Measurements from ENCODE around the gene CLEC4F. TPM values are rescaled to one million over a fixed set of nuclear protein-coding genes. Genes with fewer than 3 reads are reported as not detected.

Gene CLEC4F
- total and polyA plus RNA-seq, 2 donors (not counting 3 experiments of a cell fraction or from before 2014, with no cell fraction given) = not detected

DNA sequence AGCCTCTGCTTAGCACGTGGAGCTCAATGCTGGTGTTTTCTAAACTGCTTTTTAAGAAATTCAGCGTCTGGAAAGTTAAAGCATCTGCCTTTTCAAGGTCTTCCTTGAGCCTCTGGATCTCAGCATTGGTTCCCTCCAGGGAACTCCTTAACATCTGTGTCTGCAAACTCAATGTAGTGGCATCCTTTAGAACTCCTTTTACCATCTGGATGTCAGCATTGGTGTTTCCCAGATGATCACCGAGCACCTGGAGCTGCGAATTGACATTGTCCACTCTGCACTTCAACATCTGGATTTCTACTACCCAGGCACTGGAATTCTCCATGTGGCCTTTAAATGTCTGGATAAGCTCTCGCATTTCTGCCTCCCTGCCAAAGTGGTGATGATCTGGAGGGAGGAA, 3.7 kb downstream of the CLEC4F start:
- FAIRE-seq (no peak), DNase-seq (ENCODE audit: low read depth, low spot score) (no peak)
- H3K27ac ChIP-seq (ENCODE audit: insufficient read depth, low read depth, low read length) = no peak overlapping the region
- H3K9me3 ChIP-seq (replicated peaks; ENCODE audit: control insufficient read depth, insufficient read depth, low read length) = no peaks in the 10 kb centered on the region
- H4K20me1 ChIP-seq (replicated peaks; ENCODE audit: control insufficient read depth, extremely low read depth, insufficient read depth, low read length) = no peaks in the 10 kb centered on the region
- H2AFZ ChIP-seq (ENCODE audit: low read depth, low read length) = no peak overlapping the region
- ChIA-PET POLR2A (no interaction called here), CTCF (no interaction called here)
- no peaks in the 10 kb centered on the region for H3K9me1 ChIP-seq (replicated peaks; ENCODE audit: control insufficient read depth, extremely low read depth, insufficient read depth, low read length)
- no peaks in the 10 kb centered on the region for H3K79me2 ChIP-seq (ENCODE audit: control insufficient read depth, insufficient read depth, low read length)
- TF ChIP-seq GATA2 (IDR thresholded peaks at IDR 0.05; ENCODE audit: insufficient read depth, insufficient read length, low read depth, low read length) (no peak), POLR2AphosphoS5 (IDR thresholded peaks at IDR 0.05; ENCODE audit: insufficient read depth, low read depth, low read length) (no peak), POLR2A (IDR thresholded peaks at IDR 0.05; ENCODE audit: low read depth, low read length) (no peak), EZH2 (IDR thresholded peaks at IDR 0.05; ENCODE audit: borderline replicate concordance, low read depth, low read length, severe bottlenecking) (no peak), JUN (IDR thresholded peaks at IDR 0.05; ENCODE audit: borderline replicate concordance, insufficient read depth, insufficient read length, low read depth) (no peak), FOS (IDR thresholded peaks at IDR 0.05; ENCODE audit: borderline replicate concordance, insufficient read depth, low read length) (no peak), MYC (IDR thresholded peaks at IDR 0.05; ENCODE audit: low read depth, low read length) (no peak)
- TF ChIP-seq, protein P1, sequence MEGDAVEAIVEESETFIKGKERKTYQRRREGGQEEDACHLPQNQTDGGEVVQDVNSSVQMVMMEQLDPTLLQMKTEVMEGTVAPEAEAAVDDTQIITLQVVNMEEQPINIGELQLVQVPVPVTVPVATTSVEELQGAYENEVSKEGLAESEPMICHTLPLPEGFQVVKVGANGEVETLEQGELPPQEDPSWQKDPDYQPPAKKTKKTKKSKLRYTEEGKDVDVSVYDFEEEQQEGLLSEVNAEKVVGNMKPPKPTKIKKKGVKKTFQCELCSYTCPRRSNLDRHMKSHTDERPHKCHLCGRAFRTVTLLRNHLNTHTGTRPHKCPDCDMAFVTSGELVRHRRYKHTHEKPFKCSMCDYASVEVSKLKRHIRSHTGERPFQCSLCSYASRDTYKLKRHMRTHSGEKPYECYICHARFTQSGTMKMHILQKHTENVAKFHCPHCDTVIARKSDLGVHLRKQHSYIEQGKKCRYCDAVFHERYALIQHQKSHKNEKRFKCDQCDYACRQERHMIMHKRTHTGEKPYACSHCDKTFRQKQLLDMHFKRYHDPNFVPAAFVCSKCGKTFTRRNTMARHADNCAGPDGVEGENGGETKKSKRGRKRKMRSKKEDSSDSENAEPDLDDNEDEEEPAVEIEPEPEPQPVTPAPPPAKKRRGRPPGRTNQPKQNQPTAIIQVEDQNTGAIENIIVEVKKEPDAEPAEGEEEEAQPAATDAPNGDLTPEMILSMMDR (IDR thresholded peaks at IDR 0.05; ENCODE audit: extremely low read depth in 1 of 2, insufficient read depth in 1 of 2, low read depth in 1 of 2, low read length in 2 of 2) = no peak
- TF ChIP-seq, protein P2, sequence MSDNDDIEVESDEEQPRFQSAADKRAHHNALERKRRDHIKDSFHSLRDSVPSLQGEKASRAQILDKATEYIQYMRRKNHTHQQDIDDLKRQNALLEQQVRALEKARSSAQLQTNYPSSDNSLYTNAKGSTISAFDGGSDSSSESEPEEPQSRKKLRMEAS (IDR thresholded peaks at IDR 0.05; ENCODE audit: insufficient read depth, insufficient read length) = no peak
- no peak overlapping the region for H3K4me3 ChIP-seq (replicated peaks in 1 of 3; ENCODE audit: insufficient read depth in 1 of 3, low read depth in 1 of 3, low read length in 3 of 3)
- no TSS peak for BruUV-seq (replicated peaks)
- dilution Hi-C loops (cut with MboI; ENCODE audit: extremely low pct_ligation_motif_present, low sequenced_read_pairs) = no loop called here
- H3K27me3 ChIP-seq (ENCODE audit: control insufficient read depth in 2 of 2, insufficient read depth in 2 of 2, low read length in 2 of 2) = peaks cover 10 to 14% of the 10 kb centered on the region in 2 experiments
- H3K4me1 ChIP-seq (ENCODE audit: control insufficient read depth, extremely low read depth, insufficient read depth, low read length) = no peaks in the 10 kb centered on the region
- intact Hi-C loops (cut with micrococcal nuclease) = no loop called here
- H3K4me2 ChIP-seq (ENCODE audit: insufficient read depth, low read length) = no peak overlapping the region
- no peak overlapping the region for H3K9ac ChIP-seq (replicated peaks; ENCODE audit: extremely low read depth, insufficient read depth, low read length)
- H3K36me3 ChIP-seq (ENCODE audit: control insufficient read depth in 2 of 2, extremely low read depth in 1 of 2, insufficient read depth in 2 of 2, low read length in 2 of 2) = no peaks in the 10 kb centered on the region
